Measurements from ENCODE around the gene HCN1. TPM values are rescaled to one million over a fixed set of nuclear protein-coding genes. Genes with fewer than 3 reads are reported as not detected.

The HCN1 gene
- polyA plus RNA-seq, 2 of the 4 experiments (the other 2 are of a cell fraction) = not detected

DNA sequence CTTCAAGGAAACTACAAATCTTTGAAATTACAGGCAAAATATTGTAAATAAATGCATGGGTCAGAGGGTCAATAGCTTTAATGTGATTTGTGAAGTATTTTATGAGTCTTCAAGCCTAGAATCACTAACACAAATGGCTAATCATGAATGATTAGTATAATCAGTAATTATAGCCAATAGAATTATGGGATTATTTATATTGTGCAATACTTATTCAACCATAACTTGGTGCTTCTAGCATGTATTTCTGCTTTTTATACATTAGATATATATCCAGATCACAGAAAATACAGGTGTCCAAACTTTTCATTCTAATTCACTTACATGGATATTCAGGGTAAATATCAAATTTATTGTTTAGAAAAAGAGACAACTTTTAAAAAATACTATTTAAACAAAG, 12.1 kb downstream of the HCN1 start:
- FAIRE-seq (no peak), ATAC-seq (no peak), DNase-seq (ENCODE audit: low read depth in 1 of 2, low spot score in 1 of 2) (no peak)
- H3K4me3 ChIP-seq = no peak overlapping the region
- ChIA-PET POLR2A (no interaction called here), CTCF (no interaction called here)
- no peak overlapping the region for H3K27ac ChIP-seq
- TF ChIP-seq PHF8 (IDR thresholded peaks at IDR 0.05; ENCODE audit: borderline replicate concordance, low read depth) = no peak
- no peak for TF ChIP-seq CHD2 (IDR thresholded peaks at IDR 0.05; ENCODE audit: low read length, partially characterized antibody)
- TF ChIP-seq ESRRA (IDR thresholded peaks at IDR 0.05; ENCODE audit: borderline replicate concordance, low read length) = no peak
- no peak for TF ChIP-seq SREBF2 (IDR thresholded peaks at IDR 0.05)
- no peak for TF ChIP-seq RCOR1 (IDR thresholded peaks at IDR 0.05; ENCODE audit: low read depth, low read length)
- TF ChIP-seq, protein P1, sequence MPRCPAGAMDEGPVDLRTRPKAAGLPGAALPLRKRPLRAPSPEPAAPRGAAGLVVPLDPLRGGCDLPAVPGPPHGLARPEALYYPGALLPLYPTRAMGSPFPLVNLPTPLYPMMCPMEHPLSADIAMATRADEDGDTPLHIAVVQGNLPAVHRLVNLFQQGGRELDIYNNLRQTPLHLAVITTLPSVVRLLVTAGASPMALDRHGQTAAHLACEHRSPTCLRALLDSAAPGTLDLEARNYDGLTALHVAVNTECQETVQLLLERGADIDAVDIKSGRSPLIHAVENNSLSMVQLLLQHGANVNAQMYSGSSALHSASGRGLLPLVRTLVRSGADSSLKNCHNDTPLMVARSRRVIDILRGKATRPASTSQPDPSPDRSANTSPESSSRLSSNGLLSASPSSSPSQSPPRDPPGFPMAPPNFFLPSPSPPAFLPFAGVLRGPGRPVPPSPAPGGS (IDR thresholded peaks at IDR 0.05) = no peak
- no peak for TF ChIP-seq FOXS1 (CRISPR knock-in tag; IDR thresholded peaks at IDR 0.05)
- TF ChIP-seq CHD4 (IDR thresholded peaks at IDR 0.05; ENCODE audit: borderline replicate concordance) = no peak
- TF ChIP-seq TFCP2L1 (CRISPR knock-in tag; IDR thresholded peaks at IDR 0.05) = no peak
- TF ChIP-seq FOSL2 (IDR thresholded peaks at IDR 0.05) = no peak
- TF ChIP-seq FOSL2 (CRISPR knock-in tag; IDR thresholded peaks at IDR 0.05) = no peak
- TF ChIP-seq, protein P2, sequence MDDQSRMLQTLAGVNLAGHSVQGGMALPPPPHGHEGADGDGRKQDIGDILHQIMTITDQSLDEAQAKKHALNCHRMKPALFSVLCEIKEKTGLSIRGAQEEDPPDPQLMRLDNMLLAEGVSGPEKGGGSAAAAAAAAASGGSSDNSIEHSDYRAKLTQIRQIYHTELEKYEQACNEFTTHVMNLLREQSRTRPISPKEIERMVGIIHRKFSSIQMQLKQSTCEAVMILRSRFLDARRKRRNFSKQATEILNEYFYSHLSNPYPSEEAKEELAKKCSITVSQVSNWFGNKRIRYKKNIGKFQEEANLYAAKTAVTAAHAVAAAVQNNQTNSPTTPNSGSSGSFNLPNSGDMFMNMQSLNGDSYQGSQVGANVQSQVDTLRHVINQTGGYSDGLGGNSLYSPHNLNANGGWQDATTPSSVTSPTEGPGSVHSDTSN (IDR thresholded peaks at IDR 0.05) = no peak
- TF ChIP-seq, protein P3, sequence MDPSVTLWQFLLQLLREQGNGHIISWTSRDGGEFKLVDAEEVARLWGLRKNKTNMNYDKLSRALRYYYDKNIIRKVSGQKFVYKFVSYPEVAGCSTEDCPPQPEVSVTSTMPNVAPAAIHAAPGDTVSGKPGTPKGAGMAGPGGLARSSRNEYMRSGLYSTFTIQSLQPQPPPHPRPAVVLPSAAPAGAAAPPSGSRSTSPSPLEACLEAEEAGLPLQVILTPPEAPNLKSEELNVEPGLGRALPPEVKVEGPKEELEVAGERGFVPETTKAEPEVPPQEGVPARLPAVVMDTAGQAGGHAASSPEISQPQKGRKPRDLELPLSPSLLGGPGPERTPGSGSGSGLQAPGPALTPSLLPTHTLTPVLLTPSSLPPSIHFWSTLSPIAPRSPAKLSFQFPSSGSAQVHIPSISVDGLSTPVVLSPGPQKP (IDR thresholded peaks at IDR 0.05; ENCODE audit: low read depth, low read length) = no peak
- H3K4me1 ChIP-seq = no peaks in the 10 kb centered on the region
- 0 out of 3 replicates have a peak, but pooled peaks cover 4% of the 10 kb centered on the region for H3K9me3 ChIP-seq
- H3K4me2 ChIP-seq = no peak overlapping the region

DNA sequence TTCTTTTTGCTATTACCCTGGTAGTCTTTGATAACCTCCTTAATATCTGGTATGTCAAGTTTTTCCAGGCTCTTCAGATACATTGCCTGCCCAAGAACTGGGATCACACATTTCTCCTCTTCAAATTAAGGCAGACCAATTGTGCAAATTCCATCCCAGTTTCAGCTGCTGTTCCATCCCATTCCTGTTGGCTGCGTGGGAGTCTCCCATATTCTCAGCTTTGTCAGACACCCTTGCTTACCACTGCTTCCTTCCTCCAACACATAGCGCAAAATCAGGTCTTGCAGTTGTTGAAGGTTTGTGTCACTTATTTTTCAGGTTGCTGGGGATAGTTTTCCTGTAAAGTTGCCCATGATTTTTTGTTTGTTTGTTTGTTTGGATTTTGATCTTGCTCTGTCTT, 15.2 kb downstream of the HCN1 start:
- WGBS (ENCODE audit: missing lambda C conversion rate) = 3% methylated on average over 2 of the region's 2 CpGs
- FAIRE-seq (no peak), ATAC-seq (no peak), DNase-seq (ENCODE audit: low read depth in 1 of 2, low spot score in 1 of 2) (no peak)
- Histone ChIP-seq H3K4me2 (no peak overlapping the region), H3K4me3 (no peak overlapping the region), H3K27ac (no peak overlapping the region), H3K9me3 (0 out of 3 replicates have a peak, but pooled peaks cover 4% of the 10 kb centered on the region), H3K4me1 (no peaks in the 10 kb centered on the region)
- CTCF ChIA-PET = no interaction called here
- TF ChIP-seq RFX5 (IDR thresholded peaks at IDR 0.05) = no peak
- TF ChIP-seq, protein P4, sequence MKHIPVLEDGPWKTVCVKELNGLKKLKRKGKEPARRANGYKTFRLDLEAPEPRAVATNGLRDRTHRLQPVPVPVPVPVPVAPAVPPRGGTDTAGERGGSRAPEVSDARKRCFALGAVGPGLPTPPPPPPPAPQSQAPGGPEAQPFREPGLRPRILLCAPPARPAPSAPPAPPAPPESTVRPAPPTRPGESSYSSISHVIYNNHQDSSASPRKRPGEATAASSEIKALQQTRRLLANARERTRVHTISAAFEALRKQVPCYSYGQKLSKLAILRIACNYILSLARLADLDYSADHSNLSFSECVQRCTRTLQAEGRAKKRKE (CRISPR knock-in tag; IDR thresholded peaks at IDR 0.05; ENCODE audit: low read depth) = no peak
- no peak for TF ChIP-seq FOSL2 (IDR thresholded peaks at IDR 0.05)
- no peak for TF ChIP-seq FOSL2 (CRISPR knock-in tag; IDR thresholded peaks at IDR 0.05)
- TF ChIP-seq, protein P5, sequence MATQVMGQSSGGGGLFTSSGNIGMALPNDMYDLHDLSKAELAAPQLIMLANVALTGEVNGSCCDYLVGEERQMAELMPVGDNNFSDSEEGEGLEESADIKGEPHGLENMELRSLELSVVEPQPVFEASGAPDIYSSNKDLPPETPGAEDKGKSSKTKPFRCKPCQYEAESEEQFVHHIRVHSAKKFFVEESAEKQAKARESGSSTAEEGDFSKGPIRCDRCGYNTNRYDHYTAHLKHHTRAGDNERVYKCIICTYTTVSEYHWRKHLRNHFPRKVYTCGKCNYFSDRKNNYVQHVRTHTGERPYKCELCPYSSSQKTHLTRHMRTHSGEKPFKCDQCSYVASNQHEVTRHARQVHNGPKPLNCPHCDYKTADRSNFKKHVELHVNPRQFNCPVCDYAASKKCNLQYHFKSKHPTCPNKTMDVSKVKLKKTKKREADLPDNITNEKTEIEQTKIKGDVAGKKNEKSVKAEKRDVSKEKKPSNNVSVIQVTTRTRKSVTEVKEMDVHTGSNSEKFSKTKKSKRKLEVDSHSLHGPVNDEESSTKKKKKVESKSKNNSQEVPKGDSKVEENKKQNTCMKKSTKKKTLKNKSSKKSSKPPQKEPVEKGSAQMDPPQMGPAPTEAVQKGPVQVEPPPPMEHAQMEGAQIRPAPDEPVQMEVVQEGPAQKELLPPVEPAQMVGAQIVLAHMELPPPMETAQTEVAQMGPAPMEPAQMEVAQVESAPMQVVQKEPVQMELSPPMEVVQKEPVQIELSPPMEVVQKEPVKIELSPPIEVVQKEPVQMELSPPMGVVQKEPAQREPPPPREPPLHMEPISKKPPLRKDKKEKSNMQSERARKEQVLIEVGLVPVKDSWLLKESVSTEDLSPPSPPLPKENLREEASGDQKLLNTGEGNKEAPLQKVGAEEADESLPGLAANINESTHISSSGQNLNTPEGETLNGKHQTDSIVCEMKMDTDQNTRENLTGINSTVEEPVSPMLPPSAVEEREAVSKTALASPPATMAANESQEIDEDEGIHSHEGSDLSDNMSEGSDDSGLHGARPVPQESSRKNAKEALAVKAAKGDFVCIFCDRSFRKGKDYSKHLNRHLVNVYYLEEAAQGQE (IDR thresholded peaks at IDR 0.05) = no peak
- TF ChIP-seq EP300 (IDR thresholded peaks at IDR 0.05) = no peak
- no peak for TF ChIP-seq FOXS1 (CRISPR knock-in tag; IDR thresholded peaks at IDR 0.05)
- no peak for TF ChIP-seq PHF8 (IDR thresholded peaks at IDR 0.05; ENCODE audit: borderline replicate concordance, low read depth)
- TF ChIP-seq HEYL (CRISPR knock-in tag; IDR thresholded peaks at IDR 0.05) = no peak
- TF ChIP-seq TP53 (CRISPR knock-in tag; IDR thresholded peaks at IDR 0.05) = no peak
- TF ChIP-seq EHF (CRISPR knock-in tag; IDR thresholded peaks at IDR 0.05) = no peak
- no peak for TF ChIP-seq CHD4 (IDR thresholded peaks at IDR 0.05; ENCODE audit: borderline replicate concordance)
- TF ChIP-seq, protein P6, sequence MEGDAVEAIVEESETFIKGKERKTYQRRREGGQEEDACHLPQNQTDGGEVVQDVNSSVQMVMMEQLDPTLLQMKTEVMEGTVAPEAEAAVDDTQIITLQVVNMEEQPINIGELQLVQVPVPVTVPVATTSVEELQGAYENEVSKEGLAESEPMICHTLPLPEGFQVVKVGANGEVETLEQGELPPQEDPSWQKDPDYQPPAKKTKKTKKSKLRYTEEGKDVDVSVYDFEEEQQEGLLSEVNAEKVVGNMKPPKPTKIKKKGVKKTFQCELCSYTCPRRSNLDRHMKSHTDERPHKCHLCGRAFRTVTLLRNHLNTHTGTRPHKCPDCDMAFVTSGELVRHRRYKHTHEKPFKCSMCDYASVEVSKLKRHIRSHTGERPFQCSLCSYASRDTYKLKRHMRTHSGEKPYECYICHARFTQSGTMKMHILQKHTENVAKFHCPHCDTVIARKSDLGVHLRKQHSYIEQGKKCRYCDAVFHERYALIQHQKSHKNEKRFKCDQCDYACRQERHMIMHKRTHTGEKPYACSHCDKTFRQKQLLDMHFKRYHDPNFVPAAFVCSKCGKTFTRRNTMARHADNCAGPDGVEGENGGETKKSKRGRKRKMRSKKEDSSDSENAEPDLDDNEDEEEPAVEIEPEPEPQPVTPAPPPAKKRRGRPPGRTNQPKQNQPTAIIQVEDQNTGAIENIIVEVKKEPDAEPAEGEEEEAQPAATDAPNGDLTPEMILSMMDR (IDR thresholded peaks at IDR 0.05) = no peak
- TF ChIP-seq HOXA7 (CRISPR knock-in tag; IDR thresholded peaks at IDR 0.05) = no peak
- no peak for TF ChIP-seq NR3C1 (IDR thresholded peaks at IDR 0.05)
- no peak for TF ChIP-seq SMC3 (IDR thresholded peaks at IDR 0.05)
- no peak for TF ChIP-seq EHMT2 (IDR thresholded peaks at IDR 0.05; ENCODE audit: low read depth)
- TF ChIP-seq, protein P1 (IDR thresholded peaks at IDR 0.05) = no peak
- no peak for TF ChIP-seq MAFK (IDR thresholded peaks at IDR 0.05; ENCODE audit: partially characterized antibody)
- POLR2A ChIA-PET = no interaction called here

Measured in A549 (cell line).